ENCODE measurements around the gene GNAI2.

The GNAI2 gene

GRCh38 chr3:50235716-50236483 is at the start of gene GNAI2:
TSS of gene GNAI2 (plus strand) at chr3:50236204. CDS start at chr3:50236336, 132 bp downstream.
- peak; percentile 98 to 99 (median 99) for DNase-seq (ENCODE audit: low read depth in 3 of 3)

GRCh38 chr3:50187750-50188149 is 48.3 kb upstream of the GNAI2 start:
- DNase-seq (ENCODE audit: low read depth in 3 of 3) = no peak

- DNase-seq (ENCODE audit: low read depth in 3 of 3) = peak in 1 of 3 experiments; percentile 44
Measured at GRCh38 chr3:50189274-50189673, 46.7 kb upstream of the GNAI2 start.

GRCh38 chr3:50189989-50190388 is 46.0 kb upstream of the GNAI2 start:
- DNase-seq (ENCODE audit: low read depth in 3 of 3) = no peak

DNA sequence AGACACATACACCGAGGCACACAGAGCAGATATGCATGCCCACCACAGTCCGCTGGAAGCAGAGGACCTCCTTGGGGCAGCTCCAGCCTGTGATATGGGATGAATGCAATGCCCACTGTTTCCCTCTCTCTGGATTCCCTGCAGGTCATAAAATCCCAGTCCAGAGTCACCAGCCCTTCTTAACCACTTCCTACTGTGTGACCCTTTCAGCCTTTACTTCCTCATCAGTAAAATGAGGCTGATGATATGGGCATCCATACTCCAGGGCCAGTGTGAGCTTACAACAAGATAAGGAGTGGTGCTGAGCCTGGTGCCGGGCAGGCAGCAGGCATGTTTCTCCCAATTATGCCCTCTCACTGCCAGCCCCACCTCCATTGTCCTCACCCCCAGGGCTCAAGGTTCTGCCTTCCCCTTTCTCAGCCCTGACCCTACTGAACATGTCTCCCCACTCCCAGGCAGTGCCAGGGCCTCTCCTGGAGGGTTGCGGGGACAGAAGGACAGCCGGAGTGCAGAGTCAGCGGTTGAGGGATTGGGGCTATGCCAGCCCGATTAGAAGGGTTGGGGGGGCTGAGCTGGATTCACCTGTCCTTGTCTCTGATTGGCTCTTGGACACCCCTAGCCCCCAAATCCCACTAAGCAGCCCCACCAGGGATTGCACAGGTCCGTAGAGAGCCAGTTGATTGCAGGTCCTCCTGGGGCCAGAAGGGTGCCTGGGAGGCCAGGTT is 44.9 kb upstream of the GNAI2 start, which contains the start of gene GNAT1:
TSS of gene GNAT1 (plus strand) at position 675 of the 725 bp plus-strand sequence. CDS start 116 bp downstream, outside the sequence.
- DNase-seq (ENCODE audit: low read depth in 3 of 3) = no peak

- no peak for DNase-seq (ENCODE audit: low read depth in 3 of 3)
Measured at GRCh38 chr3:50192124-50192523, 43.9 kb upstream of the GNAI2 start.

GRCh38 chr3:50192689-50193141 is 43.3 kb upstream of the GNAI2 start:
- peak; percentile 70 to 84 (median 70) for DNase-seq (ENCODE audit: low read depth in 3 of 3)

DNA sequence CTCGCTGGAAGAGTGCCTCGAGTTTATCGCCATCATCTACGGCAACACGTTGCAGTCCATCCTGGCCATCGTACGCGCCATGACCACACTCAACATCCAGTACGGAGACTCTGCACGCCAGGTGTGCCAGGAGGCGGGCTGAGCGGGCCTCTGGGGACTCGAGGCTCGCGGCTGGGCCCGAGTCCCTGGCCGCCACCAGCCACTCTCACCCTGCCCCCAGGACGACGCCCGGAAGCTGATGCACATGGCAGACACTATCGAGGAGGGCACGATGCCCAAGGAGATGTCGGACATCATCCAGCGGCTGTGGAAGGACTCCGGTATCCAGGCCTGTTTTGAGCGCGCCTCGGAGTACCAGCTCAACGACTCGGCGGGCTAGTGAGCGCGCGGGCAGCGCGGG is 42.7 kb upstream of the GNAI2 start:
- DNase-seq (ENCODE audit: low read depth in 3 of 3) = no peak

GRCh38 chr3:50193746-50194127 is 42.3 kb upstream of the GNAI2 start:
- DNase-seq (ENCODE audit: low read depth in 3 of 3) = no peak

DNA sequence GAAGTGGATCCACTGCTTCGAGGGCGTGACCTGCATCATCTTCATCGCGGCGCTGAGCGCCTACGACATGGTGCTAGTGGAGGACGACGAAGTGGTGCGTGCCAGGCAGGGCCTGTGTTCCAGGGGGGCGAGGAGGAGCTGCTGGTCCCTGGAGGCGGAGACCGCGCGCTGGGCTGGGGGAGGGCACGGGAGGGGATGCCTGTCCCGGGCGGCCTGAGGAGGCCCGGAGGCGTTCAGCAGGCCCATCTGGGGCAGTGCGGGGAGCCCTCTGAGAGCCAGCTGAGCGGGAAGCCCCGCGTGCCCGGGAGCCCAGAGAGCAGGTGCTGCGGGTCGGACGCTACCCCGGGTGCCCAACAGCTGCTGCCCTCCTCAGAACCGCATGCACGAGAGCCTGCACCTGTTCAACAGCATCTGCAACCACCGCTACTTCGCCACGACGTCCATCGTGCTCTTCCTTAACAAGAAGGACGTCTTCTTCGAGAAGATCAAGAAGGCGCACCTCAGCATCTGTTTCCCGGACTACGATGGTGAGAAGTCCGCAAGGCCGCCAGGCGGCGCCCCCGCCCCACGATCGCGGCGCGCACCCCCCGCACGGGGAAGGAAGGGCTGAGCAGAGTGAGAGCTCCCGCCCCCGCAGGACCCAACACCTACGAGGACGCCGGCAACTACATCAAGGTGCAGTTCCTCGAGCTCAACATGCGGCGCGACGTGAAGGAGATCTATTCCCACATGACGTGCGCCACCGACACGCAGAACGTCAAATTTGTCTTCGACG is 41.7 kb upstream of the GNAI2 start:
- peak; percentile 55 to 81 (median 61) for DNase-seq (ENCODE audit: low read depth in 3 of 3)

GRCh38 chr3:50194903-50195500 is 41.0 kb upstream of the GNAI2 start:
- no peak for DNase-seq (ENCODE audit: low read depth in 3 of 3)

DNA sequence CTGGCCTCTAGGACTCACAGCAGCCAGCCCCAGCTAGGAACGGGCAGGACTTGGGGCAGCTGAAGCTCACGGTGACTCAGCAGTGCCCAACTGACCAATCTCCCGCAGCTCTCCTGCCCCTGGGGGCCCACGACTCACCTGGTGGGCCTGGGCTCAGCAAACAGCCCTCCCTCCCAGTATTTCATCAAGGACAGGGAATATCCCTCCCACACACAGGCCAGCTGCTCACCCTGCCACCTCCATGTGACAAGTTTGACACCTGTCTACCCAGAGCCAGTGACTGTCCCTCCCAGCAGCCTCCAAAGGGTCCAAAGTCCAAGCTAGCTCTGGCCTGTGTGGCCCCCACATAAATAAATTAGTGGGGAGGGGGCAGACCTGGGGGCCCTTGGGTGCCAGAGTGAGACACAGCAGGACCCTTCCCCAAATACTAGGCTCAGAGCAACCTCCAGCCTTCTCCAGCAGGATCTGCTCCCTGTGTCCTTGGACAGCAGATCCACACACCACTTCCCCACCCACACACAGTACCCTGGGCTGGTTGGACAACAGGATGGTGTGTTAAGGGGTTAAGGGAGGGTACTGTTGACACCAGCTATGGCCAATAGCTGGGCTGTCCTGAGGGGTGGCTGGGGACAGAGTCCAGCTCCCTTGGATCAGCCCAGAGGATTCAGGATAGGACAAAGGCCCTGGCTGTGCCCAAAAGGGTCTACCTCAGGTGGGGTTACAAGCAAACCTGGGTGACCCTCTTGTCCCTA is 40.3 kb upstream of the GNAI2 start:
- DNase-seq (ENCODE audit: low read depth in 3 of 3) = no peak

- DNase-seq (ENCODE audit: low read depth in 3 of 3) = no peak
Measured at GRCh38 chr3:50196253-50196801, 39.7 kb upstream of the GNAI2 start.

DNA sequence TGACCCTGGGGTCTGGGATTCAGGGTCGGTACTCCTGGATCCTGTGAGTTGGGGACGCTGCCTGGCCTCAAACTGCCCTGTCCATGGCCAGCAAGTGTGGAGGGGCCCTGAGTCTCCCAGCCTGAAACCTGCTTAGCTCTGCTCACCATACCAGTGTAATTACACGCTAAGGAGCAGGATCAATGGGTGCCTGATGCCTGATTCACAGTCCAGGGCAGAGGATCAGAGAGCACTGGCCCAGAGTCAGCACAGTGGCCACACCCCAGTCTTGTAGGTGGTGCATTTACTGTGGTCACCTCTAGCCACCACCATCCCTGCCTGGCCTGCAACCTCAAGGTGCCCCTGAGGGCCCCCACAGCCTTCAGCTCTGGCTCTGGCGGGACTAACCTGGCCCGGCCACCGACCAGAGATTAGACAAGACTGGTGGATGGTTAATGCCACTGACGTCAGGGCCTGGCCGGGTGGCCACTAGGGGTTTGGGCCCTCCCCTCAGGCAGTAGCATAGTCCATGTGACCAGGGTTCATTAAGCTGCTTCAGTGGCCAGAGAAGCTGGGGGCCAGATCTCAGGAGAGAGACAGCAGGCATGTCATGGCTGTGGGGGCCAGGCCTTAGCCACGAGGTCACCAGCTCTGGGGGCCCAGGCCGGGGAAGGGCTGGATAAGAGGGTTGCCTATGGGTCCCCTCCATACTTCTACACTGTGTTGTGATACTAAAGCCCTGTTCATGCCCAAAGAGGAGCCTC is 34.3 kb upstream of the GNAI2 start:
- DNase-seq (ENCODE audit: low read depth in 3 of 3) = no peak

DNA sequence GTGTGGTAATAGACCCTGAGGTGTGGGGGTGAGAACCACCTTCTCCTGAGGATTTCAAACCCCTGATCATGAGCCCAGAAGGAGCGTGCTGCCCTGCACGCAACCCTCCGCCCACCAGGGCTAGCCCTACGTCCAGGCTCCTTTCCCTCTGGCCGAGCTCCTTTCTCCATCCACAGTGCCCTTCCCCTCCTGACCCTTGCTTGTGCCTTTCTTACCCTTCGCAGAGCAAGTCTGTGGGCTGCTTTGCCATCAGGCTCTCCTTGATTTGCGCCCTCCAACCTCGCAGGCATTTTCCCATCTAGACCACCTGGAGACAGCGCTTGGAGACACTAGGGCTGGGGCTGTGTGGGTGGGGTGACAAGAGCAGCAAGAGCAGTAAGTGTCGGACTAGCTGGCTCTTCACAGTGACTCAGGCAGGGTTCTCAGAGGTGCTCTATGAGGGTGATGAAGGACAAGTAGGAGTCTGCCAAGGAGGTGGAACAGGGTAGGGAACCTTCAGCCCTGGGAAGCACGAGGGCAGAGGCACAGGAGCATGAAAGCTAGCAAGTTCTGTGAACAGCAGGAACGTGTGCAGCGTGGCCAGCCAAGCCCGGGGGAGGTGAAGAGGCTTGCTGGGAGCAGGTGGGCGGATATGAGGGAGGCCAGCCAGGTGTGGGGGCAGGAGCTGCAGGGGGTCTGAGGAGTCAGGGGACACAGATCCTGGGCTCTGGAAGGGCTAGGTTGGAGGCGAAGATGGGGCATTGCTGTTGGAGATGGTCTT is 33.5 kb upstream of the GNAI2 start:
- no peak for DNase-seq (ENCODE audit: low read depth in 3 of 3)

GRCh38 chr3:50203113-50203808 is 32.7 kb upstream of the GNAI2 start:
- DNase-seq (ENCODE audit: low read depth in 3 of 3) = no peak

DNA sequence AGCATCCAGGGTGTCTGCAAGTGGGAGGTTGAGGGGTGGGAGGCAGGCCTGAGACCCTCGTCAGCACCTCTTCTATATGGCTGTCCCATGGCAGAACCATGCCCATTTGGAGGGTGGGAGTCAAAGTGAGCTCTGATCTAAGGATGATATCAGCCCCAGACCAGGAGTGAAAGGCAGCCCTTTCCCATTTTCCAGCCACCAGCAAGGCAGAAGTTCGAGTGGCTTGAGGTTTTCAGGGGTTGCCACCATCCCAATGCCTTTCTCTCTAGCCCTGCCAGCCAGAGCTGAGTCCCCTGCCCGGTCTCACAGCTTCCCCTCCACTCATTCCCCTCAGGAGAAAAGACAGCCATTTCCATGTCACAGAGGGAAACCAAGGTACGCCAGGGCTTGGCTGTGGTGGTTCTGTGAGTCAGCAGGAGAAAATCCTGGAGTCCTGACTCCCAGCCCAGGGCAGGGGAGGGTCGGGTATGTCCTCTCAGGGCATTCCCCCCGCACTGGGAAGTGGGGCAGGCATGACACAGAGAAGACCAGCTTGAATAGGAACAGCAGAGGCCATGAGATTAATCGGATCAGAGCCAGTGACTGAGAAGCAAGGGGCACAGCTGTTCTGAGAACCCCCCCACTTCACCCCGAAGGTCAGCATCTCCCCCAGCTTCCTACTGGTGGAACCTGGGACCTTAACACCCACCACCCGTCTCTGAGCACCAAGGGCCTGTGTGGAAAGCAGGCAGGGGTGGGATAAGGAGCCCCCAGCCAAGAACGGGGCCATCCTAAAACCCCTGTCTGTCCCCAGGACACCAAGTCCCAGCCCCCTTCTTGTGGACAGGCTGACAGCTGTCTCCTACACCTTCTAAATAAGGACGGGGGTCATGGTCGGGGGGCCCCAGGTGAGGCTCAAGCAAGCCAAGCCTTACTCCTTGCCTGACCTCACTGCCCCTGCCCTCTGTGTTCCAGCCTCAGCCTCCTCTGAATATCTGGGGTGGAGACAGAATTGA is 31.9 kb upstream of the GNAI2 start:
- no peak for DNase-seq (ENCODE audit: low read depth in 3 of 3)
